ENCODE data around the gene CASZ1.

DNA sequence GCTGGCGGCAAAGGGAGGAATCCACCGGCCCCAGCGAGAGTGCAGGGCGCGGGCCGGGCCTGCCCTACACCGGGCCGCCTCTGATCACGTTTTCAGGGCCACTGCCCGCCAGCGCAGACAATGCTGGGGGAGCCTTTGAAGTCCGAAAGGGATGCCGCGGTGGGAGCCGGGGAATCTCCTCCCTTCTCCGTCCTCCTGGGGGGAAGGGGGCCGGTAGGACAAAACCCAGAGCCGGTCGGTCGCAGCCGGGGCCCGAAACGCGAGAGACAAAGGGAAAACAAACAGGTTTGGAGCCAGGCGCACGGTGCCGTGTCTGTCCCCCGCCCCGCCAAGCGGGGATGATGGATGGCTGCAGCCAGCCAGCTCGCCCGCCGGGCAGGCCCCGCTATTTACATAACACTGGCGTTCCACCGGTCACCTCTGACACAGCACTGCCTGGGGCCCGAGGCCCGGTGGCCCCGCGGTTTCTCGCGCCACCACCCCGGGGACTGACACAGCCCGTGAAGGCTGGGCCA is 92.0 kb downstream of the CASZ1 start:
- TF ChIP-seq, protein P1, sequence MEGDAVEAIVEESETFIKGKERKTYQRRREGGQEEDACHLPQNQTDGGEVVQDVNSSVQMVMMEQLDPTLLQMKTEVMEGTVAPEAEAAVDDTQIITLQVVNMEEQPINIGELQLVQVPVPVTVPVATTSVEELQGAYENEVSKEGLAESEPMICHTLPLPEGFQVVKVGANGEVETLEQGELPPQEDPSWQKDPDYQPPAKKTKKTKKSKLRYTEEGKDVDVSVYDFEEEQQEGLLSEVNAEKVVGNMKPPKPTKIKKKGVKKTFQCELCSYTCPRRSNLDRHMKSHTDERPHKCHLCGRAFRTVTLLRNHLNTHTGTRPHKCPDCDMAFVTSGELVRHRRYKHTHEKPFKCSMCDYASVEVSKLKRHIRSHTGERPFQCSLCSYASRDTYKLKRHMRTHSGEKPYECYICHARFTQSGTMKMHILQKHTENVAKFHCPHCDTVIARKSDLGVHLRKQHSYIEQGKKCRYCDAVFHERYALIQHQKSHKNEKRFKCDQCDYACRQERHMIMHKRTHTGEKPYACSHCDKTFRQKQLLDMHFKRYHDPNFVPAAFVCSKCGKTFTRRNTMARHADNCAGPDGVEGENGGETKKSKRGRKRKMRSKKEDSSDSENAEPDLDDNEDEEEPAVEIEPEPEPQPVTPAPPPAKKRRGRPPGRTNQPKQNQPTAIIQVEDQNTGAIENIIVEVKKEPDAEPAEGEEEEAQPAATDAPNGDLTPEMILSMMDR (IDR thresholded peaks at IDR 0.05): no peak
- TF ChIP-seq POLR2A (IDR thresholded peaks at IDR 0.05): no peak

All from thyroid gland (tissue), 4 donors.